ENCODE data around the gene APP.

- TF ChIP-seq POLR2A (IDR thresholded peaks at IDR 0.05; ENCODE audit: low read depth, low read length), result no peak
- no peak for TF ChIP-seq TAF1 (IDR thresholded peaks at IDR 0.05; ENCODE audit: borderline replicate concordance, low read depth, low read length)
Measured at GRCh38 chr21:25944082-25944481, 226.5 kb downstream of the APP start.
